Natural killer cell (primary cell): Measurements from ENCODE around the gene NOTCH4. TPM values are rescaled to one million over a fixed set of nuclear protein-coding genes. Genes with fewer than 3 reads are reported as not detected.
A peak's percentile ranks its signal among the peaks of the same experiment; 100 is the strongest.

Source experiments
- ATAC-seq, 3 donors: fragments of 150-1000 bp in 2 of 3; fragments of 200-7000 bp in 1 of 3; cut with Tn5 transposase; 1 replicate in 1 of 3; 2 replicates in 2 of 3; pipeline ENCODE4 v1.10.0; 2021; ENCODE audit warnings: mild to moderate bottlenecking in 2 of 3, moderate library complexity in 2 of 3
- DNase-seq, 2 donors: peaks; one replicate each; pipeline versions ENCODE4 v3.0.0 to v3.0.0-alpha.2; 2013 to 2021; ENCODE audit warnings: mixed read lengths in 1 of 2
- H3K27ac ChIP-seq: one replicate; pipeline ENCODE4 v1.5.1; 2013; ENCODE audit warnings: mild to moderate bottlenecking, low read length
- H3K27me3 ChIP-seq: one replicate; pipeline ENCODE4 v1.6.1; 2013; ENCODE audit warnings: low read length; ENCODE audit not compliant: control insufficient read depth, insufficient read depth
- H3K36me3 ChIP-seq: one replicate; pipeline ENCODE4 v1.6.1; 2013; ENCODE audit warnings: low read length; ENCODE audit not compliant: control insufficient read depth, insufficient read depth
- H3K4me1 ChIP-seq: one replicate; pipeline ENCODE4 v1.6.1; 2013; ENCODE audit warnings: low read length; ENCODE audit not compliant: control insufficient read depth, insufficient read depth
- H3K4me3 ChIP-seq: one replicate; pipeline ENCODE4 v1.5.1; 2013; ENCODE audit warnings: low read length
- H3K9me3 ChIP-seq: one replicate; pipeline ENCODE4 v1.6.1; 2013; ENCODE audit warnings: low read length; ENCODE audit not compliant: control insufficient read depth, insufficient read depth
- H3K27ac Mint-ChIP-seq, 2 donors: one replicate each; pipeline ENCODE4 v1.8.0; 2022; ENCODE audit warnings: mild to moderate bottlenecking in 2 of 2, mixed read lengths in 2 of 2, moderate library complexity in 1 of 2
- H3K27me3 Mint-ChIP-seq, 2 donors: one replicate each; pipeline ENCODE4 v1.8.0; 2022; ENCODE audit warnings: low read depth in 2 of 2, mixed read lengths in 2 of 2
- H3K36me3 Mint-ChIP-seq: one replicate; pipeline ENCODE4 v1.8.0; 2022; ENCODE audit warnings: mixed read lengths
- H3K4me1 Mint-ChIP-seq, 2 donors: one replicate each; pipeline ENCODE4 v1.8.0; 2022; ENCODE audit warnings: mixed read lengths in 2 of 2
- H3K4me3 Mint-ChIP-seq: one replicate; pipeline ENCODE4 v1.8.0; 2022; ENCODE audit warnings: mild to moderate bottlenecking, moderate library complexity, mixed read lengths
- H3K9me3 Mint-ChIP-seq, 2 donors: one replicate each; pipeline ENCODE4 v1.8.0; 2022; ENCODE audit warnings: mixed read lengths in 2 of 2
- WGBS: methylation state at CpG from one replicate; pipeline ENCODE4 v1.1.7; 2013; ENCODE audit warnings: missing lambda C conversion rate; ENCODE audit not compliant: insufficient coverage; 5-methylcytosine and 5-hydroxymethylcytosine counted together
- intact Hi-C: fragments of 100-400 bp; cut with micrococcal nuclease; formaldehyde crosslinking; loops from one replicate; pipeline ENCODE4 v1.14.2; 2022
- total RNA-seq, 4 donors: library from RNA; stranded (reverse); fragments of 120-200 nt in 1 of 4; gene quantifications; one replicate each; pipeline versions ENCODE4 v1.2.3 to v1.2.4, GENCODE V29; 2013 to 2022
- TF ChIP-seq, protein P1 (sequence below): fragments of 200-600 bp; IDR thresholded peaks from one replicate; pipeline ENCODE4 v1.8.0; 2022; ENCODE audit warnings: antibody characterized with exemption

The NOTCH4 gene
- total RNA-seq, 3 donors from 2014 or later (not counting 1 experiment from before 2014, with no cell fraction given): 2.6 to 4.8 (median 2.7) TPM

DNA sequence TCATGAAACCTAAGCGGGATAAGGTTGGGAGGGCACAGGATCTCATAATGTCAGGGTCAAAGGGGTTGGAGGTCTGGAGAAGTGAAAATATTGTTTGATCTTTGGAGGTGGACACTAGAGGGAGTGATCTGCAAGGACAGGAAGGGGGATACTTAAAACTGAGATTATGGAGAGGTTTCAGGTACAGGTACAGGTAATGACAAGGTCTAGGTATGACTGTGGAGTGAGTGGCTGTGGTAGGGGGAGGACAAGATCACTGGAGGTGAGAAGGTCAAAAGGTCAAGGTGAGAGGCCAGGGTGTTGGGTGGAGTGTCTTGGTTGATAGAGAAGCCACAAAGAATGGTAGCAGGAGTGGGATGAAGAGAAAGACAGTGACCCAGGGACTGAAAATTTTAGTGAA is 16.8 kb upstream of the NOTCH4 start:
- intact Hi-C loops: no loop called here
- no peaks in the 10 kb centered on the region for H3K36me3 Mint-ChIP-seq
- no peak overlapping the region for H3K4me3 Mint-ChIP-seq
- no peak overlapping the region for H3K27ac Mint-ChIP-seq
- WGBS: 94% methylated on average over 1 of the region's 1 CpG
- Histone ChIP-seq H3K9me3 (no peaks in the 10 kb centered on the region), H3K4me1 (peaks cover 9% of the 10 kb centered on the region), H3K27me3 (no peaks in the 10 kb centered on the region), H3K27ac (no peak overlapping the region), H3K36me3 (no peaks in the 10 kb centered on the region), H3K4me3 (no peak overlapping the region)
- H3K27me3 Mint-ChIP-seq: peaks cover 0 to 4% of the 10 kb centered on the region in 2 donors
- no peak for ATAC-seq
- no peak for DNase-seq
- peaks cover 8% of the 10 kb centered on the region in 2 donors for H3K4me1 Mint-ChIP-seq
- no peaks in the 10 kb centered on the region for H3K9me3 Mint-ChIP-seq
- TF ChIP-seq, protein P1, sequence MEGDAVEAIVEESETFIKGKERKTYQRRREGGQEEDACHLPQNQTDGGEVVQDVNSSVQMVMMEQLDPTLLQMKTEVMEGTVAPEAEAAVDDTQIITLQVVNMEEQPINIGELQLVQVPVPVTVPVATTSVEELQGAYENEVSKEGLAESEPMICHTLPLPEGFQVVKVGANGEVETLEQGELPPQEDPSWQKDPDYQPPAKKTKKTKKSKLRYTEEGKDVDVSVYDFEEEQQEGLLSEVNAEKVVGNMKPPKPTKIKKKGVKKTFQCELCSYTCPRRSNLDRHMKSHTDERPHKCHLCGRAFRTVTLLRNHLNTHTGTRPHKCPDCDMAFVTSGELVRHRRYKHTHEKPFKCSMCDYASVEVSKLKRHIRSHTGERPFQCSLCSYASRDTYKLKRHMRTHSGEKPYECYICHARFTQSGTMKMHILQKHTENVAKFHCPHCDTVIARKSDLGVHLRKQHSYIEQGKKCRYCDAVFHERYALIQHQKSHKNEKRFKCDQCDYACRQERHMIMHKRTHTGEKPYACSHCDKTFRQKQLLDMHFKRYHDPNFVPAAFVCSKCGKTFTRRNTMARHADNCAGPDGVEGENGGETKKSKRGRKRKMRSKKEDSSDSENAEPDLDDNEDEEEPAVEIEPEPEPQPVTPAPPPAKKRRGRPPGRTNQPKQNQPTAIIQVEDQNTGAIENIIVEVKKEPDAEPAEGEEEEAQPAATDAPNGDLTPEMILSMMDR: no peak

DNA sequence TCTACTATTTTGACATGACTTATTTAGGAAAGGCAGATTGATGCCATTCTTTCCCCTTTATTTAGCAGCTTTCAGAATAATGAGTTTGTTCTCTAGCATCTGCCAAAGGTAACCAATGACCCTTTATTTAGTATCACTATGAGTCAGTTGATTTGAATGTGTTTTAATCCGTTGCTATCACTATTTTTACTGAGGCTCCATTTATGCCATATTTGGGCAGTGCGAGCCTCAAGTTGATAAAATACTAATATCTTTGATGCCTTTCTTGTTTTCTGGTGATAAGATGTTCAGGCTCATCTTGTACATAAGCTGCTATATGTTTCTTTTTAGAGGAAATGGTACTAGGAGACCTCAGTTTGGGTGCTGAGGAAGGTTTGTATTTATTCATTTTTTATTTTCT is 15.6 kb upstream of the NOTCH4 start:
- Mint-ChIP-seq H3K27me3 (peaks cover 0 to 8% of the 10 kb centered on the region in 2 donors), H3K36me3 (no peaks in the 10 kb centered on the region), H3K9me3 (no peaks in the 10 kb centered on the region), H3K4me3 (no peak overlapping the region), H3K4me1 (no peaks in the 10 kb centered on the region), H3K27ac (no peak overlapping the region)
- Histone ChIP-seq H3K4me1 (peaks cover 2% of the 10 kb centered on the region), H3K9me3 (no peaks in the 10 kb centered on the region), H3K36me3 (no peaks in the 10 kb centered on the region), H3K27ac (no peak overlapping the region), H3K4me3 (no peak overlapping the region), H3K27me3 (no peaks in the 10 kb centered on the region)
- intact Hi-C loops: no loop called here
- DNase-seq (no peak), ATAC-seq (no peak)
- TF ChIP-seq, protein P1: no peak
- WGBS: 100% methylated on average over 1 of the region's 2 CpGs

- no peak overlapping the region for H3K27ac Mint-ChIP-seq
- intact Hi-C loops: no loop called here
- Histone ChIP-seq H3K27me3 (no peaks in the 10 kb centered on the region), H3K36me3 (no peaks in the 10 kb centered on the region), H3K4me1 (no peaks in the 10 kb centered on the region), H3K27ac (no peak overlapping the region), H3K9me3 (no peaks in the 10 kb centered on the region), H3K4me3 (no peak overlapping the region)
- DNase-seq (peak in 1 of 2 donors; percentile 29), ATAC-seq (no peak)
- H3K36me3 Mint-ChIP-seq: no peaks in the 10 kb centered on the region
- H3K4me3 Mint-ChIP-seq: no peak overlapping the region
- H3K27me3 Mint-ChIP-seq: peaks cover 0 to 5% of the 10 kb centered on the region in 2 donors
- no peaks in the 10 kb centered on the region for H3K9me3 Mint-ChIP-seq
- 56% methylated on average over 4 of the region's 4 CpGs for WGBS
- TF ChIP-seq, protein P1: no peak
- H3K4me1 Mint-ChIP-seq: no peaks in the 10 kb centered on the region
Measured at GRCh38 chr6:32234934-32235333, 11.1 kb upstream of the NOTCH4 start.

GRCh38 chr6:32226434-32226833 is 2.6 kb upstream of the NOTCH4 start:
- no peaks in the 10 kb centered on the region for H3K9me3 ChIP-seq
- peaks cover 5% of the 10 kb centered on the region for H3K4me1 ChIP-seq
- intact Hi-C loops: no loop called here
- no peak overlapping the region for H3K27ac ChIP-seq
- no peaks in the 10 kb centered on the region for H3K27me3 ChIP-seq
- TF ChIP-seq, protein P1: no peak
- H3K4me3 ChIP-seq: no peak overlapping the region
- DNase-seq (no peak), ATAC-seq (no peak)
- H3K36me3 ChIP-seq: no peaks in the 10 kb centered on the region
- Mint-ChIP-seq H3K27me3 (no peaks in the 10 kb centered on the region), H3K36me3 (no peaks in the 10 kb centered on the region), H3K4me1 (peaks cover 0 to 3% of the 10 kb centered on the region in 2 donors), H3K9me3 (no peaks in the 10 kb centered on the region), H3K27ac (no peak overlapping the region), H3K4me3 (no peak overlapping the region)
- WGBS: 83% methylated on average over 7 of the region's 7 CpGs
